Sigmoid colon (tissue), 7 donors: ENCODE data around the gene ETV6. TPM values are rescaled to one million over a fixed set of nuclear protein-coding genes. Genes with fewer than 3 reads are reported as not detected.

Experiments used
- DNase-seq: peaks from one replicate; pipeline ENCODE4 v3.0.0-alpha.2; 2019
- H3K27ac ChIP-seq, 4 donors: fragments of 200-600 bp; sonication (generic); one replicate each; pipeline ENCODE4 v1.5.1; 2016 to 2019; ENCODE audit warnings: mild to moderate bottlenecking in 1 of 4
- H3K27me3 ChIP-seq, 3 donors: fragments of 200-600 bp; sonication (generic); one replicate each; pipeline ENCODE4 v1.5.1; 2019; ENCODE audit warnings: mild to moderate bottlenecking in 1 of 3
- H3K36me3 ChIP-seq, 4 donors: fragments of 200-600 bp; sonication (generic); one replicate each; pipeline ENCODE4 v1.5.1; 2016 to 2019
- H3K4me1 ChIP-seq, 4 donors: fragments of 200-600 bp; sonication (generic); one replicate each; pipeline ENCODE4 v1.5.1; 2017 to 2019
- H3K4me3 ChIP-seq, 4 donors: fragments of 200-600 bp; sonication (generic); one replicate each; pipeline ENCODE4 v1.5.1; 2017 to 2019; ENCODE audit warnings: mild to moderate bottlenecking in 2 of 4, moderate library complexity in 1 of 4
- H3K9me3 ChIP-seq, 4 donors: fragments of 200-600 bp in 3 of 4; sonication (generic) in 3 of 4; one replicate each; pipeline versions ENCODE4 v1.5.1 to v1.6.1; 2013 to 2019
- CTCF ChIP-seq, 4 experiments: fragments of 450-650 bp in 3 of 4; fragments of 200-600 bp in 1 of 4; IDR thresholded peaks; one replicate each; pipeline ENCODE4 v1.5.1; 2016 to 2019; ENCODE audit warnings: antibody characterized with exemption in 4 of 4, mild to moderate bottlenecking in 3 of 4, moderate library complexity in 2 of 4
- EP300 ChIP-seq, 4 donors: sonication (generic); formaldehyde crosslinking; IDR thresholded peaks; one replicate each; pipeline ENCODE4 v1.6.1; 2017; ENCODE audit warnings: antibody characterized with exemption in 4 of 4
- POLR2A ChIP-seq, 2 donors: fragments of 450-650 bp; IDR thresholded peaks; one replicate each; pipeline ENCODE4 v1.6.1; 2016; ENCODE audit warnings: antibody characterized with exemption in 2 of 2, mild to moderate bottlenecking in 2 of 2, moderate library complexity in 2 of 2
- POLR2AphosphoS5 ChIP-seq, 4 donors: sonication (generic); formaldehyde crosslinking; IDR thresholded peaks; one replicate each; pipeline ENCODE4 v1.6.1; 2017; ENCODE audit warnings: antibody characterized with exemption in 4 of 4
- WGBS, 2 donors: extraction: QIAGEN DNeasy Blood & Tissue Kit; methylation state at CpG; one replicate each; pipeline ENCODE4 v1.1.7; 2013; 5-methylcytosine and 5-hydroxymethylcytosine counted together
- intact Hi-C: fragments of 100-400 bp; cut with DNase I; formaldehyde crosslinking; loops from one replicate; pipeline ENCODE4 v1.15.1; 2023
- polyA plus RNA-seq, 3 donors: library from polyadenylated mRNA; stranded (reverse); fragments of 200-250 nt; gene quantifications; one replicate each; pipeline ENCODE4 v1.2.3, GENCODE V29; 2013
- total RNA-seq, 4 donors: library from RNA; depleted of rRNA; stranded (reverse); fragments of >200 nt; gene quantifications; one replicate each; pipeline ENCODE4 v1.1.0, GENCODE V29; 2016
- donor health status: healthy with polysubstance abuse.
- donor health status: Bipolar disorder and iron deficiency.
- donor health status: healthy.

The ETV6 gene
- total and polyA plus RNA-seq, 7 donors, result 8.4 to 35.2 (median 16.3) TPM

GRCh38 chr12:11941606-11942337 lies 292.3 kb downstream of the ETV6 start:
- H3K36me3 ChIP-seq, result no peaks in the 10 kb centered on the region
- no peak overlapping the region for H3K4me3 ChIP-seq
- TF ChIP-seq EP300 (IDR thresholded peaks at IDR 0.05) (no peak), POLR2AphosphoS5 (IDR thresholded peaks at IDR 0.05) (no peak), CTCF (IDR thresholded peaks at IDR 0.05) (no peak), POLR2A (IDR thresholded peaks at IDR 0.05) (no peak)
- H3K27ac ChIP-seq, result no peak overlapping the region
- H3K4me1 ChIP-seq, result no peaks in the 10 kb centered on the region
- 20 to 54% methylated on average over 1 of the region's 1 CpG for WGBS, 2 donors
- intact Hi-C loops, result no loop called here
- H3K9me3 ChIP-seq, result peaks cover 0 to 2% (median 0%) of the 10 kb centered on the region in 4 donors
- no peaks in the 10 kb centered on the region for H3K27me3 ChIP-seq
- no peak for DNase-seq

GRCh38 chr12:11943919-11944700 lies 294.6 kb downstream of the ETV6 start:
- DNase-seq, result no peak
- WGBS, 2 donors, result 39 to 71% methylated on average over 12 of the region's 12 CpGs
- peaks cover 0 to 2% (median 0%) of the 10 kb centered on the region in 4 donors for H3K9me3 ChIP-seq
- intact Hi-C loops, result no loop called here
- no peak overlapping the region for H3K4me3 ChIP-seq
- H3K27ac ChIP-seq, result no peak overlapping the region
- H3K4me1 ChIP-seq, result no peaks in the 10 kb centered on the region
- no peaks in the 10 kb centered on the region for H3K27me3 ChIP-seq
- no peak for TF ChIP-seq CTCF (IDR thresholded peaks at IDR 0.05)
- TF ChIP-seq POLR2AphosphoS5 (IDR thresholded peaks at IDR 0.05), result no peak
- no peak for TF ChIP-seq EP300 (IDR thresholded peaks at IDR 0.05)
- H3K36me3 ChIP-seq, result no peaks in the 10 kb centered on the region
